ENCODE data around the gene ZFP30. TPM values are rescaled to one million over a fixed set of nuclear protein-coding genes. Genes with fewer than 3 reads are reported as not detected.

Gene ZFP30
- 84.7 TPM for total RNA-seq

GRCh38 chr19:37655301-37655688 is at the start of gene ZFP30:
ZFP30 (minus strand) TSS chr19:37655465; CDS start chr19:37647822, 7,643 bp downstream.

DNA sequence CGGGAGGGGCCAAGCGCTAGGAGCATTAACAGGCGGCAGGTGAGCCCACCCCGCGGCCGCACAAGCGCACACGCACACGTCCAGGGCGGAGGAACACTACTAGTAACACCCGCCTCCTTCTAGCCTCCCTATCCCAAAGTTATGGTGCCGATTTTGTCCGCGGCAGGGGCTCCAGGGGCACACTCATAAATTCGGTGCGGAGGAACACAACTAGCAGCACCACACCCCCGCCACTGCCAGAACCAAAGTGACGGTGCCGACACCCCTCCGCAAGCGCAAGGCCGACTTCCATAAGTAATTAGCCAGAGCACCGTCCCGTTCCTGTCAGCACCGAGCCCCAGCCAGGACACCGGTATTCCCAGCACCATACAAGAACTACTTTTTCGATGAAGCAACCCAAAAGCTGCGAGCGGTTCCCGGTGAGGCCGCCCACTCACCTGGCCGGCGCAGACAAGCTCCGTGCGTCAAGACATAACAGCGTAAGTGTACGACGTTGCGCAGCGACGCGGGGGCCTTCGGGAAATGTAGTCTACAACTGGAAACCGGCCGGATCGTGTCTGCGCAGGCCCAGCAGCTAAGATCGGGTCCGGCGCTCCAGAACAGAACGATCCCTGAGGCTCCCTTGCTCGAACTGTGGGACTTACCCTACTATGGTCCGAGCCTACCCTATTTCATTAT is 60.8 kb downstream of the ZFP30 start, which contains the start of the genes ZNF540 and ZNF571:
TSS of gene ZNF540 (plus strand) at position 573 of the 678 bp plus-strand sequence. CDS start 3,572 bp downstream, outside the sequence.
TSS of gene ZNF571 (minus strand) at position 489 of the 678 bp plus-strand sequence. CDS start 8,116 bp downstream, outside the sequence.

Small RNA genes lying within 50 kb of the gene (small RNA-seq; reads per million reads assigned to genes)
- gene SELENOKP1: not detected

Other genes starting within 250 kb of the ZFP30 start
- gene ZNF569, start 188.0 kb downstream of the ZFP30 start, total RNA-seq: 34.4 TPM
- 33.4 TPM for gene ZNF570, start 186.1 kb downstream of the ZFP30 start, total RNA-seq
- 44.5 TPM for gene ZNF793, start 148.5 kb downstream of the ZFP30 start, total RNA-seq
- 12.9 TPM for gene ZNF571, start 60.7 kb downstream of the ZFP30 start, total RNA-seq
- 23.8 TPM for gene ZNF540, start 60.6 kb downstream of the ZFP30 start, total RNA-seq
- 18.0 TPM for gene ZNF607, start 64.3 kb upstream of the ZFP30 start, total RNA-seq
- 41.3 TPM for gene ZNF573, start 124.1 kb upstream of the ZFP30 start, total RNA-seq

Data from diencephalon (tissue), 1 donor.